H54 (cell line): Measurements from ENCODE around the gene NBPF3.

ENCODE experiments used
- DNase-seq: peaks from one replicate; pipeline ENCODE4 v3.0.0; 2011; ENCODE audit warnings: low spot score, mixed read lengths; ENCODE audit not compliant: insufficient read length
- FAIRE-seq: peaks from 3 replicates; lab custom pipeline; 2011; peaks lifted over from hg19 to GRCh38; lab: Jason Lieb, UNC
- POLR2A ChIP-seq: IDR thresholded peaks from 2 replicates; pipeline ENCODE4 v1.6.1; 2011; ENCODE audit warnings: low read depth, mild to moderate bottlenecking, low read length

The NBPF3 gene

GRCh38 chr1:21525340-21525717, 85.4 kb downstream of the NBPF3 start:
- DNase-seq: no peak
- no peak for TF ChIP-seq POLR2A
- FAIRE-seq: no peak

- no peak for TF ChIP-seq POLR2A
- FAIRE-seq: no peak
- no peak for DNase-seq
These were observed 86.5 kb downstream of the NBPF3 start for GRCh38 chr1:21526441-21526840.

- TF ChIP-seq POLR2A: no peak
- DNase-seq (no peak), FAIRE-seq (no peak)
These were observed 90.6 kb downstream of the NBPF3 start for GRCh38 chr1:21530368-21531016.

- FAIRE-seq (no peak), DNase-seq (no peak)
- TF ChIP-seq POLR2A: no peak
These were observed 91.3 kb downstream of the NBPF3 start for GRCh38 chr1:21531241-21531640.

GRCh38 chr1:21532496-21532895, 92.6 kb downstream of the NBPF3 start:
- DNase-seq (no peak), FAIRE-seq (no peak)
- TF ChIP-seq POLR2A: no peak

- TF ChIP-seq POLR2A: no peak
- no peak for DNase-seq
- FAIRE-seq: no peak
These were observed 93.1 kb downstream of the NBPF3 start for GRCh38 chr1:21532992-21533534.

- no peak for TF ChIP-seq POLR2A
- no peak for DNase-seq
- FAIRE-seq: no peak
These were observed 94.2 kb downstream of the NBPF3 start for GRCh38 chr1:21534146-21534545.
